GM23338 (cell line): ENCODE data around the gene ARHGEF17. TPM values are rescaled to one million over a fixed set of nuclear protein-coding genes. Genes with fewer than 3 reads are reported as not detected.

Source experiments
- ATAC-seq: fragments of 200-7000 bp; cut with Tn5 transposase; 3 replicates; pipeline ENCODE4 v1.9.1; 2020
- DNase-seq: peaks from one replicate; pipeline ENCODE4 v3.0.0-alpha.2; 2015; ENCODE audit warnings: low spot score
- H2AFZ ChIP-seq: fragments of 200-600 bp; sonication (generic); 2 replicates; pipeline ENCODE4 v1.8.0; 2016; ENCODE audit warnings: antibody characterized with exemption, mild to moderate bottlenecking, moderate library complexity
- H3F3A ChIP-seq: fragments of 200-600 bp; sonication (generic); replicated peaks from 2 replicates; pipeline ENCODE4 v1.8.0; 2017; ENCODE audit warnings: antibody characterized with exemption, mixed run types, low read depth
- H3K27ac ChIP-seq: fragments of 200-600 bp; sonication (generic); 2 replicates; pipeline ENCODE4 v1.6.1; 2016; ENCODE audit warnings: low read depth
- H3K27me3 ChIP-seq: fragments of 200-600 bp; sonication (generic); 2 replicates; pipeline ENCODE4 v1.8.0; 2016; ENCODE audit warnings: mild to moderate bottlenecking, mixed run types, moderate library complexity; ENCODE audit not compliant: insufficient read depth
- H3K36me3 ChIP-seq: fragments of 200-600 bp; sonication (generic); 2 replicates; pipeline ENCODE4 v1.8.0; 2016; ENCODE audit warnings: mild to moderate bottlenecking; ENCODE audit not compliant: insufficient read depth
- H3K4me1 ChIP-seq: fragments of 200-600 bp; sonication (generic); 2 replicates; pipeline ENCODE4 v1.8.0; 2016; ENCODE audit warnings: mild to moderate bottlenecking, moderate library complexity; ENCODE audit not compliant: insufficient read depth
- H3K4me2 ChIP-seq: fragments of 200-600 bp; sonication (generic); 2 replicates; pipeline ENCODE4 v1.7.1; 2017; ENCODE audit warnings: mixed run types
- H3K4me3 ChIP-seq: fragments of 200-600 bp; sonication (generic); 2 replicates; pipeline ENCODE4 v1.6.1; 2016; ENCODE audit warnings: mixed run types
- H3K79me2 ChIP-seq: fragments of 200-600 bp; sonication (generic); replicated peaks from 2 replicates; pipeline ENCODE4 v1.8.0; 2017; ENCODE audit warnings: mild to moderate bottlenecking; ENCODE audit not compliant: insufficient read depth
- H3K9me2 ChIP-seq: fragments of 200-600 bp; sonication (generic); 2 replicates; pipeline ENCODE4 v1.8.0; 2017; ENCODE audit not compliant: insufficient read depth
- H4K20me1 ChIP-seq: fragments of 200-600 bp; sonication (generic); replicated peaks from 2 replicates; pipeline ENCODE4 v1.8.0; 2017; ENCODE audit warnings: mild to moderate bottlenecking; ENCODE audit not compliant: insufficient read depth
- H3K27ac Mint-ChIP-seq: 2 replicates; pipeline ENCODE4 v1.8.0; 2020; ENCODE audit warnings: inconsistent platforms, mild to moderate bottlenecking, moderate library complexity, mixed read lengths
- H3K27me3 Mint-ChIP-seq: 3 replicates; pipeline ENCODE4 v1.8.0; 2022; ENCODE audit warnings: low read depth, mild to moderate bottlenecking, moderate library complexity, mixed read lengths, inconsistent platforms; ENCODE audit not compliant: insufficient read depth, poor library complexity
- H3K36me3 Mint-ChIP-seq: 3 replicates; pipeline ENCODE4 v1.8.0; 2021; ENCODE audit warnings: low read depth, mild to moderate bottlenecking, inconsistent platforms, moderate library complexity, mixed read lengths
- H3K4me1 Mint-ChIP-seq: 3 replicates; pipeline ENCODE4 v1.8.0; 2020; ENCODE audit warnings: mild to moderate bottlenecking, inconsistent platforms, mixed read lengths
- H3K4me3 Mint-ChIP-seq: 3 replicates; pipeline ENCODE4 v1.8.0; 2021; ENCODE audit warnings: moderate library complexity, mild to moderate bottlenecking, inconsistent platforms, mixed read lengths
- H3K9me3 Mint-ChIP-seq: 3 replicates; pipeline ENCODE4 v1.8.0; 2020; ENCODE audit warnings: moderate library complexity, mild to moderate bottlenecking, inconsistent platforms, mixed read lengths
- CREB1 ChIP-seq: fragments of 250-450 bp; sonication (Bioruptor Pico); IDR thresholded peaks from 2 replicates; pipeline ENCODE4 v1.5.0; 2020; ENCODE audit warnings: low read depth, mild to moderate bottlenecking, moderate library complexity
- EZH2 ChIP-seq: fragments of 200-600 bp; sonication (generic); IDR thresholded peaks from one replicate; pipeline ENCODE4 v1.8.0; 2017; ENCODE audit warnings: antibody characterized with exemption, mild to moderate bottlenecking, low read depth; ENCODE audit not compliant: unreplicated experiment
- EZH2phosphoT487 ChIP-seq: fragments of 200-600 bp; sonication (generic); IDR thresholded peaks from one replicate; pipeline ENCODE4 v1.8.1; 2018; ENCODE audit warnings: antibody characterized with exemption; ENCODE audit not compliant: unreplicated experiment
- JUNB ChIP-seq: IDR thresholded peaks from one replicate; pipeline ENCODE4 v1.6.1; 2016; ENCODE audit warnings: antibody characterized with exemption; ENCODE audit not compliant: unreplicated experiment
- NANOG ChIP-seq: IDR thresholded peaks from 2 replicates; pipeline ENCODE4 v1.6.1; 2016; ENCODE audit warnings: antibody characterized with exemption, borderline replicate concordance
- POLR2AphosphoS5 ChIP-seq: IDR thresholded peaks from 2 replicates; pipeline ENCODE4 v1.6.1; 2016; ENCODE audit warnings: antibody characterized with exemption, low read depth
- STAT1 ChIP-seq: IDR thresholded peaks from one replicate; pipeline ENCODE4 v1.6.1; 2016; ENCODE audit warnings: antibody characterized with exemption; ENCODE audit not compliant: unreplicated experiment
- ZNF114 ChIP-seq: fragments of 250-450 bp; sonication (Bioruptor Pico); IDR thresholded peaks from 2 replicates; pipeline ENCODE4 v1.5.0; 2020; ENCODE audit warnings: mild to moderate bottlenecking, moderate library complexity
- ZNF331 ChIP-seq: fragments of 250-450 bp; sonication (Bioruptor Pico); IDR thresholded peaks from 2 replicates; pipeline ENCODE4 v1.5.0; 2020; ENCODE audit warnings: low read depth, mild to moderate bottlenecking, moderate library complexity
- polyA plus RNA-seq: library from polyadenylated mRNA; unstranded; fragments of >200 nt; fragmentation: Nextera tagmentation; extraction: Ambion mirVana; gene quantifications from 2 replicates; pipeline ENCODE4 v1.2.1, GENCODE V29; 2016
- total RNA-seq: library from RNA; depleted of rRNA; stranded (reverse); fragments of >200 nt; shearing (Covaris generic); gene quantifications from 2 replicates; pipeline ENCODE4 v1.2.3, GENCODE V29; 2014
- TF ChIP-seq, protein P1 (sequence below): IDR thresholded peaks from 2 replicates; pipeline ENCODE4 v1.6.1; 2016; ENCODE audit warnings: antibody characterized with exemption
- TF ChIP-seq, protein P2 (sequence below), 2 experiments: fragments of 200-600 bp in 1 of 2; sonication (generic) in 1 of 2; conservative IDR thresholded peaks; 2 replicates each; pipeline versions ENCODE4 v1.5.1 to v1.6.1; 2016 to 2017; ENCODE audit warnings: antibody characterized with exemption in 2 of 2, low read depth in 2 of 2, mild to moderate bottlenecking in 2 of 2, moderate library complexity in 1 of 2
- TF ChIP-seq, protein P3 (sequence below): IDR thresholded peaks from one replicate; pipeline ENCODE4 v1.6.1; 2018; ENCODE audit warnings: antibody characterized with exemption; ENCODE audit not compliant: unreplicated experiment
- TF ChIP-seq, protein P4 (sequence below): fragments of 250-450 bp; sonication (Bioruptor Pico); IDR thresholded peaks from 2 replicates; pipeline ENCODE4 v1.5.0; 2020; ENCODE audit warnings: mild to moderate bottlenecking, moderate library complexity

The ARHGEF17 gene
- total and polyA plus RNA-seq, 2 experiments from 2014 or later: 2.9 to 15.0 TPM

DNA sequence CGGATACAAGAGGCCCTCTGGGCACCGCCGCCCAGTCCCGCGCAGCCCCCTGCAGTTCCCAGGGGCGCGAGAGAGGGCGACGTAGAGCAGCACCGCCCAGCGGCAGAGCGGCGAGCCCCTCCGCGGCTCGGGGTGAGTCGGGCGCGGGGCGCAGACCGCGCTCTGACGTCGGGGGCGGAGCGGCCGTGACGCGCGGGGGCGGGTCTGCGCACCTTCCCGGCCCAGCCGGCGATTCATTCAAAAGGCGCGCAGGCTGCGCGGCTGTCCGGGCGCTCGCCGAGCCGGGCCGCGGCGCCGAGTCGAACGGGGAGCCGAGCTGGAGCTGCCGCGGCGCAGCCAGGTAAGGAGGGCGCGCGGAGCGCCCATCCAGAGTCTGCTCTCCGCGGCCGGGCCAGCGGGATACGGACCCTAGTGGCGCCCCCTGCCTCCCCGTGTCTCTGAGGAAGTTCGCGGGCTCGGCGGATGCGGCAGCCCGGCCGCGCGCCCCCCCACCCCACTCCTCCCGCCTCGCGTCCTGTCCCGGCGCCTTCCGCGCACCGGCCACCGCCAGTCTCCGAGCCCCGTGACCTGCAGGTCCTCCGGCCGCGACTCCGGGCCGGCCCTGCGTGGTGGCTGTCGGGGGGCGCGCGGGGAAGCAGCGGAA is 68.2 kb downstream of the ARHGEF17 start, which contains the start of gene RELT:
RELT (plus strand) TSS at position 240 of the 643 bp plus-strand sequence. CDS start 12,738 bp downstream, outside the sequence.
- Histone ChIP-seq H4K20me1 (peaks cover 2% of the 10 kb centered on the region; the same call in 1 of the 2 replicates), H3K27ac (no peak within 1 kb of the TSS)

More for the DNA sequence above, 68.2 kb downstream of the ARHGEF17 start, which contains the start of gene RELT:
- H3K27me3 Mint-ChIP-seq: peaks cover 33% of the 10 kb centered on the region
- Histone ChIP-seq H2AFZ (peak within 1 kb of the TSS; percentile 99), H3K4me1 (peaks cover 7% of the 10 kb centered on the region), H3F3A (no peaks in the 10 kb centered on the region), H3K79me2 (no peaks in the 10 kb centered on the region; the same call in 1 of the 2 replicates), H3K27me3 (peaks cover 13% of the 10 kb centered on the region; the same call in 1 of the 2 replicates), H3K4me2 (peak within 1 kb of the TSS; percentile 90), H3K4me3 (peak within 1 kb of the TSS; percentile 84), H3K36me3 (no peaks in the 10 kb centered on the region), H3K9me2 (0 out of 2 replicates have a peak, but pooled peaks cover 2% of the 10 kb centered on the region)
- H3K36me3 Mint-ChIP-seq: no peaks in the 10 kb centered on the region
- no peak for TF ChIP-seq JUNB
- TF ChIP-seq, protein P1, sequence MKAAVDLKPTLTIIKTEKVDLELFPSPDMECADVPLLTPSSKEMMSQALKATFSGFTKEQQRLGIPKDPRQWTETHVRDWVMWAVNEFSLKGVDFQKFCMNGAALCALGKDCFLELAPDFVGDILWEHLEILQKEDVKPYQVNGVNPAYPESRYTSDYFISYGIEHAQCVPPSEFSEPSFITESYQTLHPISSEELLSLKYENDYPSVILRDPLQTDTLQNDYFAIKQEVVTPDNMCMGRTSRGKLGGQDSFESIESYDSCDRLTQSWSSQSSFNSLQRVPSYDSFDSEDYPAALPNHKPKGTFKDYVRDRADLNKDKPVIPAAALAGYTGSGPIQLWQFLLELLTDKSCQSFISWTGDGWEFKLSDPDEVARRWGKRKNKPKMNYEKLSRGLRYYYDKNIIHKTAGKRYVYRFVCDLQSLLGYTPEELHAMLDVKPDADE: no peak
- TF ChIP-seq, protein P2, sequence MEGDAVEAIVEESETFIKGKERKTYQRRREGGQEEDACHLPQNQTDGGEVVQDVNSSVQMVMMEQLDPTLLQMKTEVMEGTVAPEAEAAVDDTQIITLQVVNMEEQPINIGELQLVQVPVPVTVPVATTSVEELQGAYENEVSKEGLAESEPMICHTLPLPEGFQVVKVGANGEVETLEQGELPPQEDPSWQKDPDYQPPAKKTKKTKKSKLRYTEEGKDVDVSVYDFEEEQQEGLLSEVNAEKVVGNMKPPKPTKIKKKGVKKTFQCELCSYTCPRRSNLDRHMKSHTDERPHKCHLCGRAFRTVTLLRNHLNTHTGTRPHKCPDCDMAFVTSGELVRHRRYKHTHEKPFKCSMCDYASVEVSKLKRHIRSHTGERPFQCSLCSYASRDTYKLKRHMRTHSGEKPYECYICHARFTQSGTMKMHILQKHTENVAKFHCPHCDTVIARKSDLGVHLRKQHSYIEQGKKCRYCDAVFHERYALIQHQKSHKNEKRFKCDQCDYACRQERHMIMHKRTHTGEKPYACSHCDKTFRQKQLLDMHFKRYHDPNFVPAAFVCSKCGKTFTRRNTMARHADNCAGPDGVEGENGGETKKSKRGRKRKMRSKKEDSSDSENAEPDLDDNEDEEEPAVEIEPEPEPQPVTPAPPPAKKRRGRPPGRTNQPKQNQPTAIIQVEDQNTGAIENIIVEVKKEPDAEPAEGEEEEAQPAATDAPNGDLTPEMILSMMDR (conservative IDR thresholded peaks at IDR 0.05; ENCODE audit: low read depth in 2 of 2): peak; percentile 67 to 84
- TF ChIP-seq, protein P3, sequence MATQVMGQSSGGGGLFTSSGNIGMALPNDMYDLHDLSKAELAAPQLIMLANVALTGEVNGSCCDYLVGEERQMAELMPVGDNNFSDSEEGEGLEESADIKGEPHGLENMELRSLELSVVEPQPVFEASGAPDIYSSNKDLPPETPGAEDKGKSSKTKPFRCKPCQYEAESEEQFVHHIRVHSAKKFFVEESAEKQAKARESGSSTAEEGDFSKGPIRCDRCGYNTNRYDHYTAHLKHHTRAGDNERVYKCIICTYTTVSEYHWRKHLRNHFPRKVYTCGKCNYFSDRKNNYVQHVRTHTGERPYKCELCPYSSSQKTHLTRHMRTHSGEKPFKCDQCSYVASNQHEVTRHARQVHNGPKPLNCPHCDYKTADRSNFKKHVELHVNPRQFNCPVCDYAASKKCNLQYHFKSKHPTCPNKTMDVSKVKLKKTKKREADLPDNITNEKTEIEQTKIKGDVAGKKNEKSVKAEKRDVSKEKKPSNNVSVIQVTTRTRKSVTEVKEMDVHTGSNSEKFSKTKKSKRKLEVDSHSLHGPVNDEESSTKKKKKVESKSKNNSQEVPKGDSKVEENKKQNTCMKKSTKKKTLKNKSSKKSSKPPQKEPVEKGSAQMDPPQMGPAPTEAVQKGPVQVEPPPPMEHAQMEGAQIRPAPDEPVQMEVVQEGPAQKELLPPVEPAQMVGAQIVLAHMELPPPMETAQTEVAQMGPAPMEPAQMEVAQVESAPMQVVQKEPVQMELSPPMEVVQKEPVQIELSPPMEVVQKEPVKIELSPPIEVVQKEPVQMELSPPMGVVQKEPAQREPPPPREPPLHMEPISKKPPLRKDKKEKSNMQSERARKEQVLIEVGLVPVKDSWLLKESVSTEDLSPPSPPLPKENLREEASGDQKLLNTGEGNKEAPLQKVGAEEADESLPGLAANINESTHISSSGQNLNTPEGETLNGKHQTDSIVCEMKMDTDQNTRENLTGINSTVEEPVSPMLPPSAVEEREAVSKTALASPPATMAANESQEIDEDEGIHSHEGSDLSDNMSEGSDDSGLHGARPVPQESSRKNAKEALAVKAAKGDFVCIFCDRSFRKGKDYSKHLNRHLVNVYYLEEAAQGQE: no peak
- no peak for TF ChIP-seq ZNF114 (CRISPR knock-in tag)
- TF ChIP-seq, protein P4, sequence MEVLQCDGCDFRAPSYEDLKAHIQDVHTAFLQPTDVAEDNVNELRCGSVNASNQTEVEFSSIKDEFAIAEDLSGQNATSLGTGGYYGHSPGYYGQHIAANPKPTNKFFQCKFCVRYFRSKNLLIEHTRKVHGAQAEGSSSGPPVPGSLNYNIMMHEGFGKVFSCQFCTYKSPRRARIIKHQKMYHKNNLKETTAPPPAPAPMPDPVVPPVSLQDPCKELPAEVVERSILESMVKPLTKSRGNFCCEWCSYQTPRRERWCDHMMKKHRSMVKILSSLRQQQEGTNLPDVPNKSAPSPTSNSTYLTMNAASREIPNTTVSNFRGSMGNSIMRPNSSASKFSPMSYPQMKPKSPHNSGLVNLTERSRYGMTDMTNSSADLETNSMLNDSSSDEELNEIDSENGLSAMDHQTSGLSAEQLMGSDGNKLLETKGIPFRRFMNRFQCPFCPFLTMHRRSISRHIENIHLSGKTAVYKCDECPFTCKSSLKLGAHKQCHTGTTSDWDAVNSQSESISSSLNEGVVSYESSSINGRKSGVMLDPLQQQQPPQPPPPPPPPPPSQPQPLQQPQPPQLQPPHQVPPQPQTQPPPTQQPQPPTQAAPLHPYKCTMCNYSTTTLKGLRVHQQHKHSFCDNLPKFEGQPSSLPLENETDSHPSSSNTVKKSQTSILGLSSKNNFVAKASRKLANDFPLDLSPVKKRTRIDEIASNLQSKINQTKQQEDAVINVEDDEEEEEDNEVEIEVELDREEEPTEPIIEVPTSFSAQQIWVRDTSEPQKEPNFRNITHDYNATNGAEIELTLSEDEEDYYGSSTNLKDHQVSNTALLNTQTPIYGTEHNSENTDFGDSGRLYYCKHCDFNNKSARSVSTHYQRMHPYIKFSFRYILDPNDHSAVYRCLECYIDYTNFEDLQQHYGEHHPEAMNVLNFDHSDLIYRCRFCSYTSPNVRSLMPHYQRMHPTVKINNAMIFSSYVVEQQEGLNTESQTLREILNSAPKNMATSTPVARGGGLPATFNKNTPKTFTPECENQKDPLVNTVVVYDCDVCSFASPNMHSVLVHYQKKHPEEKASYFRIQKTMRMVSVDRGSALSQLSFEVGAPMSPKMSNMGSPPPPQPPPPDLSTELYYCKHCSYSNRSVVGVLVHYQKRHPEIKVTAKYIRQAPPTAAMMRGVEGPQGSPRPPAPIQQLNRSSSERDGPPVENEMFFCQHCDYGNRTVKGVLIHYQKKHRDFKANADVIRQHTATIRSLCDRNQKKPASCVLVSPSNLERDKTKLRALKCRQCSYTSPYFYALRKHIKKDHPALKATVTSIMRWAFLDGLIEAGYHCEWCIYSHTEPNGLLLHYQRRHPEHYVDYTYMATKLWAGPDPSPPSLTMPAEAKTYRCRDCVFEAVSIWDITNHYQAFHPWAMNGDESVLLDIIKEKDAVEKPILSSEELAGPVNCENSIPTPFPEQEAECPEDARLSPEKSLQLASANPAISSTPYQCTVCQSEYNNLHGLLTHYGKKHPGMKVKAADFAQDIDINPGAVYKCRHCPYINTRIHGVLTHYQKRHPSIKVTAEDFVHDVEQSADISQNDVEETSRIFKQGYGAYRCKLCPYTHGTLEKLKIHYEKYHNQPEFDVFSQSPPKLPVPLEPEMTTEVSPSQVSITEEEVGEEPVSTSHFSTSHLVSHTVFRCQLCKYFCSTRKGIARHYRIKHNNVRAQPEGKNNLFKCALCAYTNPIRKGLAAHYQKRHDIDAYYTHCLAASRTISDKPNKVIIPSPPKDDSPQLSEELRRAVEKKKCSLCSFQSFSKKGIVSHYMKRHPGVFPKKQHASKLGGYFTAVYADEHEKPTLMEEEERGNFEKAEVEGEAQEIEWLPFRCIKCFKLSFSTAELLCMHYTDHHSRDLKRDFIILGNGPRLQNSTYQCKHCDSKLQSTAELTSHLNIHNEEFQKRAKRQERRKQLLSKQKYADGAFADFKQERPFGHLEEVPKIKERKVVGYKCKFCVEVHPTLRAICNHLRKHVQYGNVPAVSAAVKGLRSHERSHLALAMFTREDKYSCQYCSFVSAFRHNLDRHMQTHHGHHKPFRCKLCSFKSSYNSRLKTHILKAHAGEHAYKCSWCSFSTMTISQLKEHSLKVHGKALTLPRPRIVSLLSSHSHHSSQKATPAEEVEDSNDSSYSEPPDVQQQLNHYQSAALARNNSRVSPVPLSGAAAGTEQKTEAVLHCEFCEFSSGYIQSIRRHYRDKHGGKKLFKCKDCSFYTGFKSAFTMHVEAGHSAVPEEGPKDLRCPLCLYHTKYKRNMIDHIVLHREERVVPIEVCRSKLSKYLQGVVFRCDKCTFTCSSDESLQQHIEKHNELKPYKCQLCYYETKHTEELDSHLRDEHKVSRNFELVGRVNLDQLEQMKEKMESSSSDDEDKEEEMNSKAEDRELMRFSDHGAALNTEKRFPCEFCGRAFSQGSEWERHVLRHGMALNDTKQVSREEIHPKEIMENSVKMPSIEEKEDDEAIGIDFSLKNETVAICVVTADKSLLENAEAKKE: no peak
- no peak for TF ChIP-seq EZH2
- no peak for TF ChIP-seq EZH2phosphoT487
- TF ChIP-seq POLR2AphosphoS5: peak; percentile 84
- TF ChIP-seq NANOG: no peak
- no peak for TF ChIP-seq ZNF331 (CRISPR knock-in tag)
- peak; percentile 94 for TF ChIP-seq CREB1 (CRISPR knock-in tag)
- TF ChIP-seq STAT1: no peak
- H3K27ac Mint-ChIP-seq: no peak within 1 kb of the TSS
- peaks cover 18% of the 10 kb centered on the region for H3K4me1 Mint-ChIP-seq
- no peaks in the 10 kb centered on the region for H3K9me3 Mint-ChIP-seq
- DNase-seq: peak; percentile 91
- ATAC-seq: peak; percentile 89
- peak within 1 kb of the TSS; percentile 78 for H3K4me3 Mint-ChIP-seq
